GM21825 (cell line): ENCODE data around the gene MRPS15.
"Not testable (repeated sequence)": the region's sequence is repeated elsewhere in the genome, so short reads cannot be mapped to it uniquely, and the experiment has no call there.

ENCODE experiments used
- ATAC-seq: cut with Tn5 transposase; IDR thresholded peaks from one replicate; pipeline ENCODE4 v1.9.1; 2021; ENCODE audit warnings: mild to moderate bottlenecking, moderate library complexity; ENCODE audit not compliant: unreplicated experiment

The MRPS15 gene

GRCh38 chr1:36463803-36464604 lies at the start of gene MRPS15:
TSS of gene MRPS15 (minus strand) at chr1:36464384. CDS start at chr1:36464275, 109 bp downstream.
- peak; percentile 86 for ATAC-seq

GRCh38 chr1:36512842-36513241 lies 48.7 kb upstream of the MRPS15 start:
- no peak for ATAC-seq

GRCh38 chr1:36511804-36512798 lies 47.9 kb upstream of the MRPS15 start:
- ATAC-seq, result no peak

- not testable (repeated sequence) for ATAC-seq
Measured at GRCh38 chr1:36511220-36511619, 47.0 kb upstream of the MRPS15 start.

- no peak for ATAC-seq
Measured at GRCh38 chr1:36510418-36510817, 46.2 kb upstream of the MRPS15 start.

GRCh38 chr1:36508257-36508656 lies 44.1 kb upstream of the MRPS15 start:
- no peak for ATAC-seq

- no peak for ATAC-seq
Measured at GRCh38 chr1:36506276-36506920, 42.2 kb upstream of the MRPS15 start.

DNA sequence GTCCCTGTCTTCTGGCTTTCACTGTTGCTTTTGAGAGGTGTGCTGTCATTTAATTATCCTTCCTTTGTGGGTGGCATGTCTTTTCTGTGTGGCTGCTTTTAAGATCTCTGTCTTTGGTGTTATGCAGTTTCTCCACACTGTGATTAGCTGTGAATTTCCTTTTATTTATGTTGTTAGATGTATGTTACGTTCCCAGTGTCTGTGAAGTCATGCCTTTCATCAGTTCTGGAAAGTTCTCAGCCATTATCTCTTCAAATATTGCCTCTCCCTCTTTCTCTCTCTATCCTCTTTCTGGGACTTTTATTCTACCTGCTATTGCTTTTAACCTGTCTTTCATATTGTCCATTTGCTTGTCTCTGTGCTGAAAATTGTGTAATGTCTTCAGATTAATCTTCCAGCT lies 39.5 kb upstream of the MRPS15 start:
- no peak for ATAC-seq

DNA sequence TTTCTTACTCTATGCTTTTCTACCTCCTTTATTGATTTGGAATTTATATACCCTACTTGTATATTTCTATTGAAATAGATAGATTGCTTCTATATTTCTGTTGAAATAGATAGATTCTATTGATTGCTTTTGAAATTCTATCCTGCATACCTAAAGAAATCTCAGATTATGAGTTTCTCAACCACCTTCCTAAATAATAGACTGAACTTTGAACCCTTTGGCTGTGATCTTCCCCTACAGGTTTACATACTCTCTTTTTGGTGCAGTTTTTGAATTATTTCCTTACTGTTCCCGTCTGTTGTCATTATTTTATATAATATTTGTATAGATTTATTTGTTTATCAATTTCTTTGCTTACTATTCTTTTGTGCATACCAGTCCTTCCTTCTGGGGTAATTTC lies 39.0 kb upstream of the MRPS15 start:
- ATAC-seq, result no peak

GRCh38 chr1:36502616-36503015 lies 38.4 kb upstream of the MRPS15 start:
- no peak for ATAC-seq

DNA sequence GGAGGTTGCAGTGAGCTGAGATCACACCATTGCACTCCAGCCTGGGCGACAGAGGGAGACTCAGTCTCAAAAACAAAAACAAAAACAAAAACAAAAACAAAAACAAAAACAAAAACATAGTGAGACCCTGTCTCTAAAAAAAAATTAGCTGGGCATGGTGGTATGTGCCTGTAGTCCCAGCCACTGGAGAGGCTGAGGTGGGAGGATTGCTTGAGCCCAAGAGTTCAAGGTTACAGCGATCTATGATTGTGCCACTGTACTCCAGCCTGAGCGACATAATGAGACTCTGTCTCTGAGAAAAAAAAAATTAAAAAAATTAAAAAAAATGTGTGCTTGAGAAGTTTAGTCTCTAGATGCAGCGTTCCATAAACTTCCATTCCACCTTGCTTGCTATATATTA lies 37.7 kb upstream of the MRPS15 start:
- ATAC-seq, result not testable (repeated sequence)

DNA sequence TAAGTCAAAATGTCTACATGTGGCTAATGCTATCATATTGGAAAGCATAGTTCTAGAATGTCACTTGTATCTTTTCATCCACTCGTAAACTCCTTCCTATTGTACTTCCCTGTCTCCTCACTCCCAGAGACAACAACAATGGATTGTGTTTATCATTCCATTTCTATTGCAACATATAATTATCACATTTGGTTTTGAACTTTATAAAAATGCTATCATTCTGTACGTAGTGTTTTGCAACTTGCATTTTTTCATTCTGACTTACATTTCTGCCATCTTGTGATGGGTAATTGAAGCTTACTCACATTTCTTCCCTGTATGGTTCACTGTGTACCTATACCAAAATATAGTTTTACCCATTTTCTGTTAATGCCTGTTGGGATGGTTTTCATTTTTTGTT lies 33.0 kb upstream of the MRPS15 start:
- no peak for ATAC-seq

DNA sequence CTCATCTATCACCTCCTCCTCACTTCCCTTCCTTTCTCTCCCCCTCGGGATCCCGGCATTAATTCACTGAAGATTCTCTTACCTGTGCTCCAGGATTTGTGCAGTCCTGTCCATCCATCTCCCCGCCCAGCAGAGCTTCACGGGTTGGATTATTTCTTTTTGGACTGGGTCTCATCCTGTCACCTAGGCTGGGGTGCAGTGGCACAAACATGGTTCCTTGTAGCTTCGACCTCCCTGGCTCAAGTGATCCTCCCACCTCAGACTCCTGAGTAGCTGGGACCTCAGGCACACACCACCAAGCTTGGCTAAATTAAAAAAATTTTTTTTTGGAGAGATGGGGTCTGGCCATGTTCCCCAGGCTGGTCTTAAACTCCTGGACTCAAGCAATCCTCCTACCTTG lies 30.8 kb upstream of the MRPS15 start:
- ATAC-seq, result no peak

DNA sequence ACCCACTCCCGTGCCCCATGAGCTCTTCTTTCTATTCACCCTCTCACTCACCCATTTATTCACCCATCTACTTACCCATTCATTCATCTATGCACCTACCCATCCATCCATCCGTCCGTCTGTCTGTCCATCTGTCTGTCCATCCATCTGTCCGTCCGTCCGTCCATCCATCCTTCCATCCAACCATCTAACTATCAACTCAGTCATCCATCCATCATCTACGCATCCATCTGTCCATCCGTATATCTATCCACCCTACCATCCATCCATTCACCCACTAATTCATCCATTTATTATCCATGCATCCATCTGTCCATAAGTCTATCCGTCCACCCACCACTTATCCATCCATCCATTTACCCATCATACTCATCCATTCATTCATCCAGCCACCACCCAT lies 29.3 kb upstream of the MRPS15 start:
- ATAC-seq, result no peak

GRCh38 chr1:36492491-36492890 lies 28.3 kb upstream of the MRPS15 start:
- ATAC-seq, result no peak

- not testable (repeated sequence) for ATAC-seq
Measured at GRCh38 chr1:36489258-36490051, 25.3 kb upstream of the MRPS15 start.

- ATAC-seq, result no peak
Measured at GRCh38 chr1:36487906-36488305, 23.7 kb upstream of the MRPS15 start.

GRCh38 chr1:36487336-36487725 lies 23.1 kb upstream of the MRPS15 start:
- ATAC-seq, result not testable (repeated sequence)

DNA sequence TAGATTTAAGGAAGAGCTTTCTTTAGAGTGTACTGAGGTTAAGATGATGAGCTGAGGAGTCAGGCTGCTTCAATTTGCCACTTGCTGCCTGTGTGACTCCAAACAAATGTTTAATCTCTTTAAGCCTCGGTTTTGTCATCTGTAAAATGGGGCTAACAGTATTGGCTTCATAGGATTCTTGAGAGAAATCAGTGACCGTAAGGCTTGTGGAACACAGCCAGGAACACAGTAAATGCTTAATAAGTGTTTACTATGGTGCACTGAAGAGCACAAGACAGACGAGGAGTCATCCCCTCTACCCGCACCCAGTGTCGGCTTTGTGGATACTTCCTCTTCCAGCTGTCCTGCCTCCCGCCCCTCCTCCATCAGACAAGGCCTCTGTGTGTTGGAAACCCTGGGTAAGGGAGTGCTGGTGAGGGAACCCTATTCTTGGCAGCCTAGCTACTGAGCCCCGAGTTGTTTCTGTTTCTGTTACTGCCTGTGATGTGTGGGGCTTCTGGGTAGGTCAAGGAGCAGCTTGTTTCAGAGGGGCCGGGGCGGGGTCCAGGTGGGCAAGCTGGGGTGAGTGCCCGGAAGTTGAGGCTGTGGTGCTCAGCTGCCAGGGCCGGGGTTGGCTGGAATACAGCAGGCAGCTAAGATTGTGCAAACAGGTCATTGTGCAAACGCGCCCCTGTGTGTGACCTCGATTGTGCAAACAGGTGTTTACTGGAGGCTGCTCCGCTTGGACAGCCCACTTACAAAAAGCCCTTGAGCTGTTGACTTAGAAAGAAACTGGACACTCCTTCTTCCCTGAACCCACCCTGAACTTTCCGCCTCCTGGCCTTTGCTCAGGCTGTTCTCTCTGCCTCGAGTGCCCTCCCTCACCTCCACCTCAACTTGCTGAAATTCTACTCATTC lies 22.5 kb upstream of the MRPS15 start:
- no peak for ATAC-seq

GRCh38 chr1:36486093-36486438 lies 21.9 kb upstream of the MRPS15 start:
- ATAC-seq, result no peak
